PC-3 (cell line): ENCODE results near the gene CHRNA5.

ENCODE experiments used
- EZH2 ChIP-seq: fragments of 300-600 bp; sonication (generic); IDR thresholded peaks from one replicate; pipeline ENCODE4 v1.6.1; 2017; ENCODE audit warnings: antibody characterized with exemption, mild to moderate bottlenecking, low read length; ENCODE audit not compliant: unreplicated experiment
- EZH2phosphoT487 ChIP-seq: fragments of 300-600 bp; sonication (generic); IDR thresholded peaks from 2 replicates; pipeline ENCODE4 v1.6.1; 2018; ENCODE audit warnings: mild to moderate bottlenecking, antibody characterized with exemption, low read length, borderline replicate concordance
- TF ChIP-seq, protein P1 (sequence below): fragments of 300-600 bp; sonication (generic); conservative IDR thresholded peaks from 2 replicates; pipeline ENCODE4 v1.5.1; 2017; ENCODE audit warnings: antibody characterized with exemption, low read depth, mild to moderate bottlenecking, low read length

DNA sequence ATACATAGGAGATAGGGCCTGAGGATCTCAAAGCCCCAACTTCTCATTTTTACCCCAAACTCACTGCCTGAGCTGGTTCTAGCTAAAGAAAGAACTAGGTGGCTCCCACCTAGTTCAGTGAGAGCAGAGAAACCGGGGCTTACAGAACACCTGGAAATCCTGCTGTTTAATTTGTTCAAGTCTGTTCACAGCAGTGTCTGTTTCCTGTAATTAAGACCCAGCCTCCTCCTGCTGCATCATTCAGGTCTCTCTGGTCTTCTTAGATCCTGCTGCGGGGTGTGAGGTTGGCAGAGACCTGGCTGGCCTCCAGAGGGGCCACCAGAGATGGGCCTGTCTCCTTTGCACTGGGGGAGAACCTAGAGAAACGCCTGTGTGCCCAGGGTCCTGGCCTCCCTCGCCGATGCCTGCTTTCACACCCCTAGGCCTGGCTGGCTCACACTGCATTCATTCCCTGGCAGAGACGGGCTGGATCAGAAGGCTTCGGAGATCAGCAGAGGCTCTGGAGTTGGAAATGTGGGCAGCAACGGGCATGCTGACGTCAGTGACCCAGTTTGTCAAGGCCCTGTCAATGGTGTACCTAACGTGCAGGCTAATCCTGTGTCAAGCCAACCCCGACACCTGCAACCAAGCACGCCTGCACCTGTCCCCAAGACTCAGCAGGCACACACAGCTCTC lies 60.4 kb downstream of the CHRNA5 start:
- TF ChIP-seq, protein P1, sequence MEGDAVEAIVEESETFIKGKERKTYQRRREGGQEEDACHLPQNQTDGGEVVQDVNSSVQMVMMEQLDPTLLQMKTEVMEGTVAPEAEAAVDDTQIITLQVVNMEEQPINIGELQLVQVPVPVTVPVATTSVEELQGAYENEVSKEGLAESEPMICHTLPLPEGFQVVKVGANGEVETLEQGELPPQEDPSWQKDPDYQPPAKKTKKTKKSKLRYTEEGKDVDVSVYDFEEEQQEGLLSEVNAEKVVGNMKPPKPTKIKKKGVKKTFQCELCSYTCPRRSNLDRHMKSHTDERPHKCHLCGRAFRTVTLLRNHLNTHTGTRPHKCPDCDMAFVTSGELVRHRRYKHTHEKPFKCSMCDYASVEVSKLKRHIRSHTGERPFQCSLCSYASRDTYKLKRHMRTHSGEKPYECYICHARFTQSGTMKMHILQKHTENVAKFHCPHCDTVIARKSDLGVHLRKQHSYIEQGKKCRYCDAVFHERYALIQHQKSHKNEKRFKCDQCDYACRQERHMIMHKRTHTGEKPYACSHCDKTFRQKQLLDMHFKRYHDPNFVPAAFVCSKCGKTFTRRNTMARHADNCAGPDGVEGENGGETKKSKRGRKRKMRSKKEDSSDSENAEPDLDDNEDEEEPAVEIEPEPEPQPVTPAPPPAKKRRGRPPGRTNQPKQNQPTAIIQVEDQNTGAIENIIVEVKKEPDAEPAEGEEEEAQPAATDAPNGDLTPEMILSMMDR, result no peak
- TF ChIP-seq EZH2phosphoT487 (no peak), EZH2 (no peak)
